Gastrocnemius medialis (tissue), 4 donors: Measurements from ENCODE around the gene HM13. TPM values are rescaled to one million over a fixed set of nuclear protein-coding genes. Genes with fewer than 3 reads are reported as not detected.
"Not testable (repeated sequence)": the region's sequence is repeated elsewhere in the genome, so short reads cannot be mapped to it uniquely, and the experiment has no call there.

Experiments used
- ATAC-seq, 2 donors: fragments of 150-250 bp; one replicate each; pipeline ENCODE4 v1.9.1; 2016
- DNase-seq, 2 donors: peaks; one replicate each; pipeline ENCODE4 v3.0.0-alpha.2; 2019
- H3K27ac ChIP-seq, 4 donors: fragments of 200-600 bp; sonication (generic); 1 replicate in 1 of 4; 2 replicates in 3 of 4; pipeline ENCODE4 v1.5.1; 2016 to 2018; ENCODE audit warnings: mild to moderate bottlenecking in 2 of 4, moderate library complexity in 1 of 4
- H3K27me3 ChIP-seq, 3 donors: fragments of 200-600 bp; sonication (generic) in 2 of 3; 1 replicate in 1 of 3; 2 replicates in 2 of 3; pipeline versions ENCODE4 v1.5.1 to v1.6.0; 2016 to 2019; ENCODE audit warnings: mild to moderate bottlenecking in 1 of 3, moderate library complexity in 1 of 3
- H3K36me3 ChIP-seq, 2 donors: fragments of 200-600 bp; sonication (generic) in 1 of 2; one replicate each; pipeline ENCODE4 v1.5.1; 2017 to 2018
- H3K4me1 ChIP-seq, 2 donors: fragments of 200-600 bp; sonication (generic) in 1 of 2; one replicate each; pipeline ENCODE4 v1.5.1; 2016 to 2017; ENCODE audit warnings: mild to moderate bottlenecking in 2 of 2
- H3K4me3 ChIP-seq, 4 donors: fragments of 200-600 bp; sonication (generic) in 3 of 4; 1 replicate in 1 of 4; 2 replicates in 3 of 4; pipeline ENCODE4 v1.5.1; 2016 to 2019; ENCODE audit warnings: mild to moderate bottlenecking in 2 of 4
- H3K9me3 ChIP-seq, 3 donors: fragments of 200-600 bp; sonication (generic) in 2 of 3; 1 replicate in 1 of 3; 2 replicates in 2 of 3; pipeline ENCODE4 v1.5.1; 2016 to 2019
- CTCF ChIP-seq, 5 experiments: fragments of 450-650 bp in 3 of 5; fragments of 200-600 bp in 2 of 5; sonication (generic) in 2 of 5; IDR thresholded peaks in 4 of 5; conservative IDR thresholded peaks in 1 of 5; 1 replicate in 4 of 5; 2 replicates in 1 of 5; pipeline ENCODE4 v1.5.1; 2016 to 2019; ENCODE audit warnings: antibody characterized with exemption in 5 of 5, mild to moderate bottlenecking in 3 of 5, moderate library complexity in 3 of 5
- POLR2A ChIP-seq, 2 donors: fragments of 450-650 bp; IDR thresholded peaks; one replicate each; pipeline ENCODE4 v1.6.1; 2017; ENCODE audit warnings: antibody characterized with exemption in 2 of 2, mild to moderate bottlenecking in 2 of 2, moderate library complexity in 2 of 2
- in situ Hi-C, 4 donors: fragments of 200-750 bp; cut with MboI; loops; one replicate each; pipeline versions ENCODE4 v1.15.0 to v1.8.0; 2017; ENCODE audit warnings: low sequenced_read_pairs in 4 of 4
- intact Hi-C: fragments of 100-400 bp; cut with DNase I; formaldehyde crosslinking; loops from one replicate; pipeline ENCODE4 v1.15.1; 2023; ENCODE audit warnings: low total_unique reads
- total RNA-seq, 4 donors: library from RNA; depleted of rRNA; stranded (reverse); fragments of >200 nt; gene quantifications; one replicate each; pipeline versions ENCODE4 v1.1.0 to v1.2.3, GENCODE V29; 2016

The HM13 gene
- total RNA-seq, 4 donors from 2014 or later, result 22.7 to 31.0 (median 26.4) TPM

DNA sequence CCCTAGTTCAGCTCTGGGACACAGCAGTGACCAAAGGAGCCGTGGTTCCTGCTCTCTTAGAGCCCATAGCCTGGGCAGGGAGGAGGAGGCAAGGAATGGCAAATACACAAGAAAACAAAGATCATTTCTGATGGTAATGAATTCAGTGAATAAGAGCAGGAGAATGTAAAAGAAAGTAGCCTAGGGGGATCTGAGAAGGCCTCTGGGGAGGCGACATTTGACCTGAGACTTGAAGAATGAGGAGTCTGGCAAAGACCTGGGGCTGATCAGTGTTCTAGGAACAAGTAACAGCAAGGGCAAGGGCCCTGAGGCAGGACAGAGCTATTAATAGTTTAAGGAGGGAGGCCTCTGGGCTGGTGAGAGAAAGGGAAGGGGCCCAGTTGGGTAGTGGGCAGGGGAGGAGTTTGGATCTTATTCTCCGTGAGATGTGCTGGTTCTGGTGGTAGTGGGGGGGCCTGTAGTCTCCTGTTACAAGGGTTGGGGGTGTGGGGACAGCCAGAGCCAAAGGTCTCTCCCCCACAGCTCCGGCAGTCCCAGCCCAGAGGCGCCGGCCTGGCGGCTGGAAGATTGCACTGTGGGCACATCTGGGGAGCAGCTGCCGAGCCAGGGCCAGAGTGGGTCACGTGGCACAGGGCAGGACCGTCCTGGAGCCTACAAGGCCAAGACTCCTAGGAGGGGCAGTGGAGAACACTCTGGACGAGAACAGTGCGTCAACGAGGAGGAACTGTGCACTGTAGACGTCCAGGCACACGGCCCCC, 81.6 kb downstream of the HM13 start:
- in situ Hi-C loops, result no loop called here
- H3K4me3 ChIP-seq, result no peak overlapping the region
- DNase-seq (peak; percentile 37 to 69), ATAC-seq (peak; percentile 81 to 83)
- H3K9me3 ChIP-seq, result no peaks in the 10 kb centered on the region
- H3K27ac ChIP-seq, result peak overlapping the region; percentile 63 to 78 (median 68)
- intact Hi-C loops, result loop anchor here (1.0 kb wide), 1 partner anchor 12 kb away; no protein-coding TSS in a partner anchor
- H3K27me3 ChIP-seq, result no peaks in the 10 kb centered on the region
- H3K4me1 ChIP-seq, result no peaks in the 10 kb centered on the region
- TF ChIP-seq POLR2A (IDR thresholded peaks at IDR 0.05), result no peak
- TF ChIP-seq CTCF (IDR thresholded peaks at IDR 0.05 in 4 of 5, conservative IDR thresholded peaks at IDR 0.05 in 1 of 5), result no peak
- no peaks in the 10 kb centered on the region for H3K36me3 ChIP-seq

DNA sequence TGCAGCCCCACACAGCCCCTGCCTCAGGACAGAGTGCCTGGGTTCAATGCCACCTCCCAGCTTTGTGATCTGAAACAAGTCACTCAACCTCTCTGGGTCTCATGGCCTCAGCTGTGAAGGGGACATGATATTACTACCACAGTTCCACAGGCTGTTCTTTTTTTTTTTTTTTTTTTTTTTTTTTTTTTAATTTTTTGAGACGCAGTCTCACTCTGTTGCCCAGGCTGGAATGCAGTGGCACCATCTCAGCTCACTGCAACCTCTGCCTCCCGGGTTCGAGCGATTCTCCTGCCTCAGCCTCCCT, 82.1 kb downstream of the HM13 start:
- H3K4me3 ChIP-seq, H3K4me1 ChIP-seq, H3K36me3 ChIP-seq, in situ Hi-C loops, DNase-seq, H3K27me3 ChIP-seq, H3K9me3 ChIP-seq, ATAC-seq: not testable (repeated sequence)
- H3K27ac ChIP-seq, result peak overlapping the region; percentile 63 to 69 (median 68)
- TF ChIP-seq POLR2A (IDR thresholded peaks at IDR 0.05), result peak in 1 of 2 donors; percentile 33
- intact Hi-C loops, result loop anchor here (1.0 kb wide), 1 partner anchor 12 kb away; no protein-coding TSS in a partner anchor

GRCh38 chr20:31596831-31597480, 82.7 kb downstream of the HM13 start:
- in situ Hi-C loops (no loop called here), intact Hi-C loops (loop anchor here (1.0 kb wide), 1 partner anchor 11 kb away; no protein-coding TSS in a partner anchor)
- Histone ChIP-seq H3K4me1 (no peaks in the 10 kb centered on the region), H3K9me3 (no peaks in the 10 kb centered on the region), H3K4me3 (no peak overlapping the region), H3K36me3 (no peaks in the 10 kb centered on the region), H3K27me3 (no peaks in the 10 kb centered on the region), H3K27ac (peak overlapping the region; percentile 63 to 69 (median 68))
- DNase-seq, result no peak
- ATAC-seq, result no peak
- TF ChIP-seq POLR2A (IDR thresholded peaks at IDR 0.05) (no peak), CTCF (IDR thresholded peaks at IDR 0.05 in 4 of 5, conservative IDR thresholded peaks at IDR 0.05 in 1 of 5) (no peak)

DNA sequence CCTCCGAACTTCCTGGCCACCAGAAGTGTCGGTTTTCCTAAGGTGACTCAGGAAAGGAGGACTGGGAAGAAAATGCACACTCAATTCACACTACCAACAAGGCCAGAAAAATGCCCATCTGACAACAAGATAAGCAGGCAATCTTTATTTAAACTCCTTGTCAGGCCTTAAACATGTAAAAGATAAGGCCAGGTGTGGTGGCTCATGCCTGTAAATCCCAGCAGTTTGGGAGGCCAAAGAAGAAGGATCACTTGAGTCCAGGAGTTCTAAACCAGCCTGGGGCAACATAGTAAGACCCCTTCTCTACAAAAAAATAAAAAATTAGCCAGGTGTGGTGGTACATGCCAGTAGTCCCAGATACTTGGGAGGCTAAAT, 83.2 kb downstream of the HM13 start:
- no peaks in the 10 kb centered on the region for H3K9me3 ChIP-seq
- H3K36me3 ChIP-seq, result no peaks in the 10 kb centered on the region
- ATAC-seq, result no peak
- H3K4me1 ChIP-seq, result no peaks in the 10 kb centered on the region
- intact Hi-C loops, result no loop called here
- no peaks in the 10 kb centered on the region for H3K27me3 ChIP-seq
- H3K4me3 ChIP-seq, result no peak overlapping the region
- no peak for DNase-seq
- TF ChIP-seq CTCF (IDR thresholded peaks at IDR 0.05 in 4 of 5, conservative IDR thresholded peaks at IDR 0.05 in 1 of 5) (no peak), POLR2A (IDR thresholded peaks at IDR 0.05) (no peak)
- in situ Hi-C loops, result no loop called here
- H3K27ac ChIP-seq, result peak overlapping the region in 3 of 4 donors; percentile 67 to 69 (median 68)

GRCh38 chr20:31602431-31602778, 88.2 kb downstream of the HM13 start:
- no peak for DNase-seq
- in situ Hi-C loops (no loop called here), intact Hi-C loops (no loop called here)

More at GRCh38 chr20:31602431-31602778, 88.2 kb downstream of the HM13 start:
- Histone ChIP-seq H3K27me3 (no peaks in the 10 kb centered on the region), H3K9me3 (no peaks in the 10 kb centered on the region), H3K27ac (peak overlapping the region in 2 of 4 donors; percentile 9 to 95), H3K4me3 (no peak overlapping the region), H3K4me1 (peaks cover 0 to 26% of the 10 kb centered on the region in 2 donors), H3K36me3 (no peaks in the 10 kb centered on the region)
- ATAC-seq, result no peak
- no peak for TF ChIP-seq POLR2A (IDR thresholded peaks at IDR 0.05)
- TF ChIP-seq CTCF (IDR thresholded peaks at IDR 0.05 in 4 of 5, conservative IDR thresholded peaks at IDR 0.05 in 1 of 5), result no peak
